Measurements from ENCODE around the gene CCDC39.
"Not testable (repeated sequence)": the region's sequence is repeated elsewhere in the genome, so short reads cannot be mapped to it uniquely, and the experiment has no call there.

The CCDC39 gene

GRCh38 chr3:180619723-180620122 lies 59.6 kb downstream of the CCDC39 start:
- DNase-seq: no peak

- DNase-seq: not testable (repeated sequence)
Observed at GRCh38 chr3:180618563-180618962, 60.7 kb downstream of the CCDC39 start.

- no peak for DNase-seq
Observed at GRCh38 chr3:180617049-180617448, 62.2 kb downstream of the CCDC39 start.

GRCh38 chr3:180615954-180616353 lies 63.3 kb downstream of the CCDC39 start:
- no peak for DNase-seq

GRCh38 chr3:180612364-180612763 lies 66.9 kb downstream of the CCDC39 start:
- no peak for DNase-seq

- DNase-seq: no peak
Observed at GRCh38 chr3:180611006-180611405, 68.3 kb downstream of the CCDC39 start.

- peak; percentile 97 for DNase-seq
Observed at GRCh38 chr3:180601688-180602666, 77.3 kb downstream of the CCDC39 start, which contains the start of gene TTC14. Gene TTC14, plus strand, starts transcription at chr3:180602163. Its CDS starts 99 bp downstream, at chr3:180602262.

- no peak for DNase-seq
Observed at GRCh38 chr3:180600473-180600872, 78.8 kb downstream of the CCDC39 start.

GRCh38 chr3:180595559-180595935 lies 83.7 kb downstream of the CCDC39 start:
- no peak for DNase-seq

- peak; percentile 62 for DNase-seq
Observed at GRCh38 chr3:180594631-180595558, 84.4 kb downstream of the CCDC39 start.

- not testable (repeated sequence) for DNase-seq
Observed at GRCh38 chr3:180593631-180594030, 85.7 kb downstream of the CCDC39 start.

GRCh38 chr3:180590396-180590795 lies 88.9 kb downstream of the CCDC39 start:
- no peak for DNase-seq

- no peak for DNase-seq
Observed at GRCh38 chr3:180580934-180581333, 98.4 kb downstream of the CCDC39 start.

- no peak for DNase-seq
Observed at GRCh38 chr3:180575571-180575970, 103.7 kb downstream of the CCDC39 start.

GRCh38 chr3:180571831-180572598 lies 107.3 kb downstream of the CCDC39 start:
- DNase-seq: no peak

- DNase-seq: no peak
Observed at GRCh38 chr3:180570238-180570637, 109.1 kb downstream of the CCDC39 start.

- no peak for DNase-seq
Observed at GRCh38 chr3:180564676-180565075, 114.6 kb downstream of the CCDC39 start.

All from fibroblast of upper back skin (primary cell).